Gastroesophageal sphincter (tissue), 3 donors: Measurements from ENCODE around the gene CNOT2.

Source experiments
- CTCF ChIP-seq, 4 experiments: fragments of 200-600 bp in 2 of 4; fragments of 450-650 bp in 2 of 4; sonication (generic) in 1 of 4; IDR thresholded peaks; one replicate each; pipeline ENCODE4 v1.5.1; 2017 to 2019; ENCODE audit warnings: antibody characterized with exemption in 4 of 4, mild to moderate bottlenecking in 2 of 4, moderate library complexity in 2 of 4
- EP300 ChIP-seq: sonication (generic); formaldehyde crosslinking; IDR thresholded peaks from one replicate; pipeline ENCODE4 v1.6.1; 2017; ENCODE audit warnings: antibody characterized with exemption, mild to moderate bottlenecking
- POLR2A ChIP-seq, 2 donors: fragments of 450-650 bp; IDR thresholded peaks; one replicate each; pipeline ENCODE4 v1.6.1; 2017; ENCODE audit warnings: antibody characterized with exemption in 2 of 2, mild to moderate bottlenecking in 2 of 2, moderate library complexity in 1 of 2
- POLR2AphosphoS5 ChIP-seq: sonication (generic); formaldehyde crosslinking; IDR thresholded peaks from one replicate; pipeline ENCODE4 v1.6.1; 2017; ENCODE audit warnings: antibody characterized with exemption

GRCh38 chr12:70264067-70264867, 21.0 kb downstream of the CNOT2 start:
- TF ChIP-seq CTCF (IDR thresholded peaks at IDR 0.05) (no peak), POLR2A (IDR thresholded peaks at IDR 0.05) (no peak), POLR2AphosphoS5 (no peak), EP300 (no peak)
